ENCODE data around the gene KAT6B.

KAT6B gene

DNA sequence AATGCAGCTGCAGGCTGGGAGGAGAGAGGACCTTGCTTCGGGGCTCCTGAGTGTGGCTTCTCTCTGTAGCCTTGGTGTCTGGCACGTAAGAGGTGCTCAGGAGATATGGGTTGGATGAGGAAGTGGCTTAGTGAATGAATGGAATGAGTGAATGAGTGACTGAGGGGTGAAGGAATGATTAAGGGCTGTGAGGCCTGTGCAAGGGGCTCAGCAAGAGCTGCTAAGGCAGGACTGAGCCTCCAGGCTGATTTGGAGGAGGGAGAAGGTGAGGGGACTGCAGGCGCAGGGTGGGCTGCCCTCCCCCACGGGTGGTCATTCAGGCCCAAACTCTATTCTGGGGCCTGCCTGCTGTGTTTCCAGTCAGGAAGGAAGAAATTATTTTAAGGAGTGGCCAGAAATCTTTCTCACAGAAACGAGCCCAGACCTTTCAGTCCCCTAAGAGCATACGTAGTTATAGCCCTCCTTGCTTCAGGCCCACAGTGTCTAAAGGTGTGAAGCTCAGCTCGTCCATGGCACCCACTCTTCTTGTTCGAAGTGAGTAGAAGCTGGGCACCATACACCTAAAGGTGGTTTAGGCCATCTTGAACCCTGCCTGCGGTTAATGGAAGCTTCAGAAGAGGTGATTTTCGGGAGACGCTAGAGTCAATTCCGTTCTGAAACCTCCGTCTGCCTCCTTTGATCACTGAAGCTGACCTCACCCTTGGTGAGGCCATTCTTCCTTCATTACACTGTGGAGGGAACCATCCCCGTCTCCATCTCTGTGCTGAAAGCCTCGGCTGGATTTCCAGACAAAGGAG is 235.5 kb downstream of the KAT6B start:
- no peak overlapping the region for H3K27ac ChIP-seq
- no peaks in the 10 kb centered on the region for H3K79me2 ChIP-seq (ENCODE audit: insufficient read depth, low read depth)
- H3K4me3 ChIP-seq (IDR thresholded peaks at IDR 0.05; ENCODE audit: insufficient read depth, low read depth, low read length) = no peak overlapping the region
- H3K27me3 ChIP-seq (ENCODE audit: insufficient read depth, low read depth) = no peaks in the 10 kb centered on the region
- peaks cover 9% of the 10 kb centered on the region for H3K4me1 ChIP-seq (ENCODE audit: low read depth, poor library complexity, severe bottlenecking)
- H2AFZ ChIP-seq (ENCODE audit: low read depth) = no peak overlapping the region
- H3K4me2 ChIP-seq = no peak overlapping the region
- H4K20me1 ChIP-seq (ENCODE audit: insufficient read depth) = no peaks in the 10 kb centered on the region
- no peaks in the 10 kb centered on the region for H3K36me3 ChIP-seq (ENCODE audit: insufficient read depth)
- TF ChIP-seq, protein P1, sequence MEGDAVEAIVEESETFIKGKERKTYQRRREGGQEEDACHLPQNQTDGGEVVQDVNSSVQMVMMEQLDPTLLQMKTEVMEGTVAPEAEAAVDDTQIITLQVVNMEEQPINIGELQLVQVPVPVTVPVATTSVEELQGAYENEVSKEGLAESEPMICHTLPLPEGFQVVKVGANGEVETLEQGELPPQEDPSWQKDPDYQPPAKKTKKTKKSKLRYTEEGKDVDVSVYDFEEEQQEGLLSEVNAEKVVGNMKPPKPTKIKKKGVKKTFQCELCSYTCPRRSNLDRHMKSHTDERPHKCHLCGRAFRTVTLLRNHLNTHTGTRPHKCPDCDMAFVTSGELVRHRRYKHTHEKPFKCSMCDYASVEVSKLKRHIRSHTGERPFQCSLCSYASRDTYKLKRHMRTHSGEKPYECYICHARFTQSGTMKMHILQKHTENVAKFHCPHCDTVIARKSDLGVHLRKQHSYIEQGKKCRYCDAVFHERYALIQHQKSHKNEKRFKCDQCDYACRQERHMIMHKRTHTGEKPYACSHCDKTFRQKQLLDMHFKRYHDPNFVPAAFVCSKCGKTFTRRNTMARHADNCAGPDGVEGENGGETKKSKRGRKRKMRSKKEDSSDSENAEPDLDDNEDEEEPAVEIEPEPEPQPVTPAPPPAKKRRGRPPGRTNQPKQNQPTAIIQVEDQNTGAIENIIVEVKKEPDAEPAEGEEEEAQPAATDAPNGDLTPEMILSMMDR (conservative IDR thresholded peaks at IDR 0.05; ENCODE audit: low read depth, low read length) = no peak
- no peak overlapping the region for H3K9ac ChIP-seq

DNA sequence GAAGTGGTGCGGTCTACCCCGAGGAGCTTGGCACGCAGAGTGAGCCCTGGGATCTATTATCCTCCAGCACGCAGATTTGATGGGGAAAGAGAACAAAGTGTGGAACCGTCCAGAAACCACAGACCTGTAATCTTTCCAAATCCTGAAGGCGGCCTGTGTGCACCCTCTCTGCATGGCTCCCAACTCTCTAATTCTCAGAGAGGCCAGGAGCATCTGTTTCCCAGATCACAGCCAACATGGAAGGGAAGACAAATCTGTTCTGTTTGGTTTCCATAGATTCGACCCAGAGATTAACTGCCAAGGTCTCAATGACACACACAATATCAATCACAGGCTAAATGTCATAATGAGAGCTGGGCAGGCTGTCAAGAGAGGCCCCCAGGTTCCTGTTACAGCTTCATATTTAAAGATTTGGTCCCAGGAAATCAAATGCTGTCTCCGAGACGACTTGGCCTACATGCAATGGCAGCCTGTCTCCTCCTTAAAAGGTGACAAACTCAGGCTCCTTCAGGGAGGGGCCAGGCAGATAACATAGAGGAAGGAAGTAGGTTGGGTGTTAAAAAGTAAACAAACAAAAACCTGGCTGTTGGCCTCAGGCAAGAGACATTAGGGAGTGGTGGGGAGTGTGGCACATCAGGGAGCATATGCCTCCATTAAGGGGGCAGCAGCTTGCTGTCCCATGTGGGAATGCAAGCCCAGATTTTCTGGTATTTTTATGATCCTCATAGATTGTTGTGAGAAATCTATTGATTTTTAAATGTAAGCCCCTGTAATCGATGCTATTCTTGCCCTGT is 236.3 kb downstream of the KAT6B start:
- no peak overlapping the region for H3K4me3 ChIP-seq (IDR thresholded peaks at IDR 0.05; ENCODE audit: insufficient read depth, low read depth, low read length)
- H3K27me3 ChIP-seq (ENCODE audit: insufficient read depth, low read depth) = no peaks in the 10 kb centered on the region
- H3K27ac ChIP-seq = no peak overlapping the region
- H3K9ac ChIP-seq = no peak overlapping the region
- no peak overlapping the region for H2AFZ ChIP-seq (ENCODE audit: low read depth)
- no peak overlapping the region for H3K4me2 ChIP-seq
- TF ChIP-seq, protein P1 (conservative IDR thresholded peaks at IDR 0.05; ENCODE audit: low read depth, low read length) = no peak
- H3K36me3 ChIP-seq (ENCODE audit: insufficient read depth) = no peaks in the 10 kb centered on the region
- no peaks in the 10 kb centered on the region for H4K20me1 ChIP-seq (ENCODE audit: insufficient read depth)
- H3K4me1 ChIP-seq (ENCODE audit: low read depth, poor library complexity, severe bottlenecking) = peaks cover 9% of the 10 kb centered on the region
- H3K79me2 ChIP-seq (ENCODE audit: insufficient read depth, low read depth) = no peaks in the 10 kb centered on the region

GRCh38 chr10:75063461-75064230 is 237.2 kb downstream of the KAT6B start:
- Histone ChIP-seq H3K36me3 (ENCODE audit: insufficient read depth) (no peaks in the 10 kb centered on the region), H4K20me1 (ENCODE audit: insufficient read depth) (no peaks in the 10 kb centered on the region), H3K4me1 (ENCODE audit: low read depth, poor library complexity, severe bottlenecking) (peaks cover 9% of the 10 kb centered on the region), H3K79me2 (ENCODE audit: insufficient read depth, low read depth) (no peaks in the 10 kb centered on the region), H3K4me2 (no peak overlapping the region), H3K4me3 (IDR thresholded peaks at IDR 0.05; ENCODE audit: insufficient read depth, low read depth, low read length) (no peak overlapping the region), H3K27me3 (ENCODE audit: insufficient read depth, low read depth) (no peaks in the 10 kb centered on the region), H3K27ac (no peak overlapping the region), H3K9ac (no peak overlapping the region), H2AFZ (ENCODE audit: low read depth) (no peak overlapping the region)
- TF ChIP-seq, protein P1 (conservative IDR thresholded peaks at IDR 0.05; ENCODE audit: low read depth, low read length) = no peak

DNA sequence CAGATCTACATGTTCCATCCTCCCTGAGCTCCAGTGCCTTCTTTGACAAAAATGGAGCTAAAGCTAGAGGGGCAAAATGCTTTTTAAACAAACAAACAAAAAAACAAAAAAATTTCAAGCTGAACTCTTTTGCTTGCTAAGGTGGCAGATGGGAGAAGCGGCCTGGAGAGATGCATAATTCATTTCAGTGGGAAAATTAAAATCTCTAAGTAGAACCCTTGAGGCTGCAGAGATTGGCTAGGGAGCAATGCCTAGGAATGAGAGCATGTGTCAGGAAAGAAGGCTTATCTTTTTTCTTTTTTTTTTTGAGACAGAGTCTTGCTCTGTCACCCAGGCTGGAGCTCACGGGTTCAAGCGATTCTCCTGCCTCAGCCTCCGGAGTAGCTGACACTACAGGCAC is 238.7 kb downstream of the KAT6B start:
- Histone ChIP-seq H4K20me1 (ENCODE audit: insufficient read depth) (no peaks in the 10 kb centered on the region), H3K27me3 (ENCODE audit: insufficient read depth, low read depth) (no peaks in the 10 kb centered on the region), H3K79me2 (ENCODE audit: insufficient read depth, low read depth) (no peaks in the 10 kb centered on the region), H3K27ac (no peak overlapping the region), H3K4me1 (ENCODE audit: low read depth, poor library complexity, severe bottlenecking) (peaks cover 9% of the 10 kb centered on the region), H3K36me3 (ENCODE audit: insufficient read depth) (no peaks in the 10 kb centered on the region), H3K9ac (no peak overlapping the region), H3K4me2 (no peak overlapping the region), H2AFZ (ENCODE audit: low read depth) (no peak overlapping the region), H3K4me3 (IDR thresholded peaks at IDR 0.05; ENCODE audit: insufficient read depth, low read depth, low read length) (no peak overlapping the region)
- TF ChIP-seq, protein P1 (conservative IDR thresholded peaks at IDR 0.05; ENCODE audit: low read depth, low read length) = no peak

Measured in KMS-11 (cell line).